HG03139 (cell line): ENCODE measurements around the gene ZNF503.
"Not testable (repeated sequence)": the region's sequence is repeated elsewhere in the genome, so short reads cannot be mapped to it uniquely, and the experiment has no call there.

ENCODE experiments used
- ATAC-seq: cut with Tn5 transposase; IDR thresholded peaks from one replicate; pipeline ENCODE4 v1.9.1; 2021; ENCODE audit not compliant: unreplicated experiment

The ZNF503 gene

DNA sequence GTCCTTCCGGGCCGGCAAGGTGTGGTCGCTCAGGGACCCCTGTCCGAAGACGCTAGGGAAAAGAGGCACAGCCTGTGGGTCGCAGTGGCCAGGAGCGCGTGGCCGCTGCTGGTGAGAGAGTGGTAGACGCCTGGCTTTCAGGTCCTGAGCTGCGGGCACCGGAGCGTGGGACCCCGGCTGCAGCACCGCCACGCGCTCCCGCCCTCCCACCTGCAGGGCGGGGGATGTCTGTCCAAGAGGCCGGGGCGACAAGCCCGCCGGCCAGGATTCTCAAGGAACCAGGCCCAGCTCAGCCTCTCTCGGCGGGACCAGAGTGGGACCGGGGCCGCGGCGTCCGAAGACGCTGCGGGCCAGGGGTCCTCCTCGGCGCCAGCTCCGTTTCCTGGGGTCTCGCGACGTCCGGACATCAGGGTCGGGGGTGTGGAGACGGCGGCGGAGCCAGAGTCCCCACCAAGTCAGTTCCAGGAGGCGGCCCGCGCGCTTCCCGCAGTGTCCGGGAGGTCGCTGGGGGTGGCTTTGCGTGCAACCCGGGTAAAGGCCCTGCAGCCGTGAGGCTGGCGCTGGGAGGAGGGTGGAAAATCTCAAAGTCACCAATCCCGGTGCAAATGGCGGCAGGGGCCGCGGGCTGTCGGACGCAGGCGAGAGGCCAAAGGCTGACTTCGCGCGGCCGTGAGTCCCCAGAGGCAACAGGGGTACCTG is 5.5 kb downstream of the ZNF503 start:
- no peak for ATAC-seq

DNA sequence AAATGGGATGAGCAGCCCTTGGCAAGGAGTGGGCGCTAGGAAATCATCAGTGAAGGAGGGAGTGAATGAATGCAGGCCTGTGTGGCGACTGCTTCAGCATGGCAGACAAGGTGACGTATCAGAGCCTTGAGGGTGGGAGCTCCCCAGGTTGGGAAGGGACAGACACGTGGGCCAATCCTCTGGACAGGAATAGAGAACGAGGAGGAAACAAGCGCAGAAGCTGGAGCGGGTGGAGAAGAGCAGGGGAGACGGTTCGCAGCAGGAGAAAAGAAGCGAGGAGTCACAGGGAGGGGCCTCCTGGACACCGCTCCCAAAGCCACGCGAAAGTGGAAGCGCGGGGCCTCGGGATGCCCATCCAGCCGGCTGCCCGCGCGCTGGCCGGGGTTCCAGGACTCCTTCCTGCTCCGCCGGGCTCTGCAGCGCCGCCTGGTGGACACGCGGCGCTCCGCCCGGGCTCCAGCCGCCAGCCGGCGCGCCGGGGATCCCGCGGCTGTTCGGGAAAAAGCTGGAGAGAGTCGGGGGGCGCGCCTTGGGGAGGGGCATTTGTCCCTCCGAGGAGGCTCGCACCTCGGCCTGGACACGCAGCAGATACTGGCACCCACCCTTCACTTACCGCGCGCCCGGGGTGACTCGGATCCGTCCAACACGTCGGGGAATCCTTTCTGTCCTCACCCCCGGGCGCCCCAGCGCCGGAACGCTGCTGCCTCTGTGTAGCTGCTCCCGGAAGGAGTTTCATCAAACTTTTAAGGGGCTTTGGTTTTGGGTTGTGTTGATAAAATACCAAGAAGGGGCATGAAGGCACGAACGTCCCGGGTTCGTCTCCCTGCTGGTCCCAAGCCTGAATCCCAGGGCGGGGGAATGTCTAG is 6.3 kb downstream of the ZNF503 start:
- no peak for ATAC-seq

DNA sequence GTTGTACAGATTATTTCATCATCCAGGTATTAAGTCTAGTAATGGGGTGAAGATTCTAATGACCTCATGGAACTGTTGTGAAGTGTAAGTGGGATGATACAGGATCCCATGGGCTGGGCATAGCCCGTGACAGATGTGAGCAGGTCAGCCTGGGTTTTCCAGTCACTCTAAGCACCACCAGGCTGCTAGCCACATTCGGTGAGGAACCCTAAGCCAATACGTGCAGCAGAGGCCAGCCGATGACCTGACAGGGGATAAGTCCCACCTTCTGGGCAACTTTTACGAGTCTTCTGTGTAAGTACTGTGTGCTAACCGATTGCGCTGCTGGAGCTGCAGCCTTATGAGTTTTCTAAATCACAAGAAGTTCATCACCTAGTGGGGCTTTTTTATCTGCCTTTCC is 7.3 kb downstream of the ZNF503 start:
- no peak for ATAC-seq

DNA sequence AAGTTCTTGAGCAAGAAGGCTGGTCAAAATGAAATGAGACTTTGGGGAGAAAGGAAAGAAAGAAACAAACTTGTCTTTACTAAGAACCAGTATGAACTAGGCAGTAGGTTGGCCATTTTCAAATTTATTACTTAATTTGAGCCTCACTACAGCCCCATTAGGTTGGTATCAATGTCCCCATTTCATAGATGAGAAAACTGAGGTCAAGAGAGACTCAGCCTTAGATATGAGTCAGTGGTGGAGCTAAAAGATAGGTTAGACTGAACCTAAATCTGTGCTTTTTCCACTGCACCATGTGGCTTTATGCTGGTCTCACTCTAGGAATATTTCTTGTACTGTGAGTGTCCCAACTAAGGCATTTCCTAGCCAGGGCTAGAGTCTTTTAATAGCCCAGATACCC is 8.8 kb downstream of the ZNF503 start:
- no peak for ATAC-seq

DNA sequence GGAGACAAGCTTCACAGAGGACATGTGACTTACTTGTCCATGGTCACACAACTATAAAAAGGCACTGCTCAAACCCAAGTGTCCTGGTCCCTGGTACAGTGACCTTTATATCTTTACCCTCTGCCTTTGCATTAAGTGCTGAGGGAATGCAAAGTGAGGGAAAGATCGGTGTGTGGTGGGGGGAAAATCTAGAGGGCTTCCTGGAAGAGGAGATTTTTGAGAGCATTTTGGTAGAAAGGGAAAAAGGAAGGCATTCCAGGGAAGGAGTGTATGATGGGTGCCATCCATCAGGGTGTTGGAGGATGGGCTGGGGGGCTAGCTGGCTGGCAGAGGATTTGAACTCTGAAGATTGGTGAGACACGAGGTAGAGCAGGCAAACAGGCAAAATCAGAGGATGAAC is 9.3 kb downstream of the ZNF503 start:
- ATAC-seq, result no peak

DNA sequence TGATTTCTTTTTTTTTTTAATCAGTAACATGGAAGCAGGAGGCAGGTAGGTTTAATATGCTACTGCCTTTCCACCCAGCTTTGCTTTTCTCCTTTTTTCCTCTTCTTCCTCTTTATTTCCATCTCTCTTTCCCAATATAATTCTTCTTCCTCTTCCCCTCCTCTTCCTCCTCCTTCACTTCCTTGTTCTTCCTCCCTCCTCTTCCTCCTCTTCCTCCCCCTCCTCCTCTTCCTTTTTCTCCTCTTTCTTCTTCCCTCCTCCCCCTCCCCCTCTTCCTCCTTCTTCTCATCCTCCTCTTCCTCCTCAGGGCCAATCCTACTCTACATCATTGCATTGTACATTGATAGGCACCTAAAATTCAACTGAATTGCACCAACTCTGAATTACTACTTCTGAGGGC is 11.4 kb downstream of the ZNF503 start:
- no peak for ATAC-seq

DNA sequence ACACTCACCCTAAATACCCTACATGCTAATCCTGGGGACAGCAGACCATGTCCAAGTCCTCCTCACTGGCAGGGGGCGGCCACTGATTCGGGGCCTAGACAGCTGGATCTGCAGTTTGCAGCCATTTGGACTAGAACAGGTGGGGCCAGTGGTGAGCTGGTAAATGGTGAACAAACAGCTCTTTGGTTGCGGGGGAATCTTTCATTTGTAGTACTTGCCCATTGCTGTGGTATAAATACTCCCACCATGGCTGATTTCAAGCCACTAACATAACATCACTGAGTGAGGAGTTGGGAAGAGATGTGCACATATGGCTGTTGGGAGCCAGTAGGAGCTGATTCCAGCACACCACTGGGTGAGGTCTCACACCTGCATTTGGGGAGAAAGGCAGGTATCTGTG is 13.5 kb downstream of the ZNF503 start:
- ATAC-seq, result no peak

DNA sequence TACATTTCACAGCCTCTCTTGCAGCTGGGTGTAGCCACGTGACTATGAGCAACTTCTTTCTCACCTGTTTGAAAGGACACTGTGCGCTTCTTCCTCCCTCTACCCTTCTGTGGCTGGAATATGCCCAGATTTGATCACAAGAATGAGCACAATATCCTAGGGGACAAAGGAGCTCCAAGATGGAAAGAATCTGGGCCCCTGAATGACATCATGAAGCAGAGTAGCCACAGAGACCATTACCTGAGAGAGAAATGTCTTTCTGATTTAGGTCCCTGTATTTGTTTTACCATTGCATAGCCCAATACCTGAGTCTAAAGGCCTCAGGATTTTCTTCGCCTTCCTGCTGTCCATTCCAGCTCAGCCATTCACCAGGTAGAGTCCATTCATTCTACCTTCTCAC is 15.4 kb downstream of the ZNF503 start:
- no peak for ATAC-seq

DNA sequence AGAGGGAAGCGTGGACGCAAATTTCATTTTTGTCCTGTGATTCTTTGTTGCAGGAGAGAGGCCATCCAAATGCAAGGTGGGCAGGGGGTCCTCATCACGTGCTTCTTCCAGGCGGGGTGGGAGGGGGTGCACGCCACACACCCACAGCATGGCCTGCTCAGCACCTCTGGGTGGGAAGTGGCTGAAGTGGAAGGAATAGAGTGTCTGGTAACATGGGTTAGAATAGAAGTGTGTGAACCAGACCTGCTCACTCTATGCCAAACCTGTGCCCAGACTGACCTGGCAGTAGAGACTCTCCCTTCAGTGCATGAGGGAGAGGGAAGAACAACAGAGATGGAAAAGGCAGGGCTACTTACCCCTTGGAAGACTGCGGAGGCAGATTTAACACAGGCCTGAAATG is 21.7 kb downstream of the ZNF503 start:
- no peak for ATAC-seq

DNA sequence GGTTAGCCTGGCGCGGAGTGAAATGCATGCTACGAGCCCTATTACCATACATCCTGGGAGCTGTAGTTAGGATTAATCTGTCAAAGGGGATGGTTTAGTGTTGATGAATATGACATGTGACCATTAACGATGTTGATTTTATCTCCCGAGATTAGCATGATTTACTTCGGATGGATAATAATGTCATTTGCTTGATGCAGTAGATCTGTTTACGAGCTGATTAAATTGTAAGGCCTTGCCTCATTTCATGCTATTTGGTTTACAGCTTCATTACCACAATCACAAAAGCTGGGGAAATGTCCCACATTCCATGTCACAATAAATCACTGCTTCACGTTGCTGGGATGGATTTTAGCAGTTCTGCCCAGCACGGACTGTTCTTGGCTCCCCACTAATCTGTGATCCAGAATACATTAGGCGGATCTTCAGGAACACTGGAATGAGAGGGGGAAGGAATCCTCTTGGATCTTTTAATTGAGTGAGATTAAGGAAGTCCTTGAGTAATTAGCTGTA is 22.3 kb downstream of the ZNF503 start:
- ATAC-seq, result no peak

DNA sequence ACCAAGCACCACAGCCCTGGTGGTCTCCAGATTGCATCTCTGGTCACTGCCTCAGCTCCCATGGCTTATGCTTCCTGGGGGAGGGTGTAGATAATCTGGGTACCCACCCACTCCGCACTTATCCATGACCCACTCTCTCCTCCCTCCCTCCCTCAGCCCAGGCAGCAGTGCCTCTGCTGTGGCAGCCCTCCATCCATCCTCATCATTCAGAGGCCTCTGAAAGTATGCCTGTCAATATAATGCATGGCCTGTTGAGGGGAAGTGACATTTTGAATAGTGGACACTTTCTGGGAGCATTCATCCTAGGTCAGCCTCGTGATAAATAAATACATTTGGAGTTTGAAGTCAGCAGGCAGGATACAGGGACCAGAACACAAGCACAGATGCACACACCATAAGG is 23.2 kb downstream of the ZNF503 start:
- no peak for ATAC-seq

DNA sequence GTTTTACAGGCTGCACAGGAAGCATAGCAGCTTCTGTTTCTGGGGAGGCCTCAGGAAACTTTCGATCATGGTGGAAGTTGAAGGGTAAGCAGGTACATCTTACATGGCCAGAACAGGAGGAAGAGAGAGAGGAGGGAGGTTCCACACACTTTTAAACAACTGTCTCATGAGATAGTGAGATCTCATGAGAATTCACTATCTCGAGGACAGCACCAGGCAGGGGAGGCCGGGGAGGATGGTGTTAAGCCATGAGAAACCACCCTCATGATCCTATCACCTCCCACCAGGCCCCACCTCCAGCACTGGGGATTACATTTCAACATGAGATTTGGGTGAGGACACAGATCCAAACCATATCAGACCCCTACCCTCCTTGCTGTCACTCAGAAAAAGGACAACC is 23.7 kb downstream of the ZNF503 start:
- no peak for ATAC-seq

DNA sequence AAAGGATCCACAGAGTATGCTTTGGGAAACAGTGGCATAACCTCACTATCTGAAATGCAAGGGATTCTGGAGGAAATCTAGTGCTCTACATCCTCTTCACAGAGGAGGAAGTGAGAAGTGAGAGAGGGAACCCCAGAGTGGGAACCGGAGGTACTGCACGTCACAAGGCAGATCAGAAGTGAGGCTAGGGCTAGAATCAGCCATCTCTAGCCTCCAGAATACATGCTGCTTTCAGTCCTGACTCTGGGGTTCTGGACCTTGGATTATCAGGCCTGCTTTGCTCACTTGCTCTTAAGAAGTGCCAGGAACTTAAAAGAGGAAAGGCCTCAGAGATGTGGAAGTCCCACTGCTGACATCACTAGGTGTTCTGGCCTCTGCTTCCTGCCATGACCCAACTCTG is 25.7 kb downstream of the ZNF503 start:
- ATAC-seq, result peak; percentile 85

DNA sequence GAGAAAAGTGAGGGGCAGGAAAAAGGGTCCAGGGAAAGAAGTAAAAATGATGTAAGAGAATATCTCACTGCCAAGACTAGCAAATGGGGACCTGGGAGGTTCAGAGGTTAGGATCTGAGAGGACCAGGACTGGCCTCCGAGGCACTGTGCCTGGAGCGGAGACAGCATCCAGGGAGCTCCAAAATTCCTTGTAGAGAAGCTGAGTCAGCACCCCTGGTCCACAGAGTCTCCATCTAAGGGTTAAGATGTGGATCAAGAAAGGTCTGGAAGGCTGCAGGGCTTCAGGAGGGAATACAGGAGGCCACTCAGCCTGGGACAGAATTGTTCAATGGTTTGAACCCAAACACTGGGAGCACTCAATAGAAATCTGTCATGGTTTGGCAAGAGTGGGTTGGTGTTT is 30.6 kb downstream of the ZNF503 start:
- ATAC-seq, result no peak

DNA sequence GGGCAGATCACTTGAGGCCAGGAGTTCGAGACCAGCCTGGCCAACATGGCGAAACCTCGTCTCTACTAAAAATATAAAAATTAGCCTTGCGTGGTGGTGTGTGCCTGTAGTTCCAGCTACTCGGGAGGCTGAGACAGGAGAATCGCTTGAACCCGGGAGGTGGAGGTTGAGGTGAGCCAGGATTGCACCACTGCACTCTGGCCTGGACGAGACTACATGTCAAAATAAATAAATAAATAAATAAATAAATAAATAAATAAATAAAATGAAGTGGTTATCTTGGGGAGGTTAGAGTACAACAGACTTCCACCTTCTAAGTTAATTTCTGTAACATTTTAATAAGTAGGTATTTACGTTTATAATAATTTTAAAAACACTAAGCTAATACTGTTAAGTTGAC is 31.7 kb downstream of the ZNF503 start:
- ATAC-seq, result not testable (repeated sequence)

DNA sequence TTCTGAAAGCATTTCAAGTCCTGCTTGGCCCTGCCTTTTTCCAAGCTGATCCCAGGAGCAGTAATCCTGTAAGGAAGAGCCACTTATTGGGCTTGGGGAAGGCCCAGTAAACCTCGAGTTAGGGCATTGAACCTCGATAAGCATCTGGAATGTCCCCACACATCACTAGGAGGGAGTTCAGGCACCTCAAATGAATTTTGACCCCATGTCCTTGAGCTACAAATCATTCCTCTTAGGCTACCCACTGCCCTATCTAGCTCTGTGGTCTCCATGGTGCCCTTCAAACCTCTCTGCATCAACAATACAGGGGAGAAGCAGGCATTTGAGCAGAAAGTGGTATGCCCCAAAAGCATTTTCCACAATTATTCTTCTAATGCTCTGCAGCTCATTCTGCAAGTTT is 33.7 kb downstream of the ZNF503 start:
- ATAC-seq, result no peak

DNA sequence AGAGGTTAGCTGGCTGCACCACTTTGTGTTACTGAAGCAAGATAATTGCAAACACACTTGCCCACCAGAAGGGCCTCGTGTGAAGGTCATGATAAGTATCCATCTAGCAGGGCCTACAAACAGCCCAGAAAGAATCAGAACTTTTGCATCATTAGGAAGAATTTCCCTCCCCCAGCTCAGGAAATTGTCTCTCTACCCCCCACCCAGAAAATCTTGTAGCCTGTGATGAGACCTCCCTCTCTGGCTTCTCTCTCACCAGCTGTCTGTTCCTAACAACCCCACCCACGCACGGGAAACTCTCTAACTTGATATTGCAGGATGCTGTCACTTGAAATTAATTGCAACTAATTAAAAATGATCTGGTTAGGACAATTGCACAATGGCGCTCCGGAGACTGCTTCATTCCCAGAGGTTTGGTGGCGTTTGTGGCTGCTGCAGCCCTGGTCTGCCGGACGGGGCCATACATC is 34.5 kb downstream of the ZNF503 start:
- ATAC-seq, result no peak

DNA sequence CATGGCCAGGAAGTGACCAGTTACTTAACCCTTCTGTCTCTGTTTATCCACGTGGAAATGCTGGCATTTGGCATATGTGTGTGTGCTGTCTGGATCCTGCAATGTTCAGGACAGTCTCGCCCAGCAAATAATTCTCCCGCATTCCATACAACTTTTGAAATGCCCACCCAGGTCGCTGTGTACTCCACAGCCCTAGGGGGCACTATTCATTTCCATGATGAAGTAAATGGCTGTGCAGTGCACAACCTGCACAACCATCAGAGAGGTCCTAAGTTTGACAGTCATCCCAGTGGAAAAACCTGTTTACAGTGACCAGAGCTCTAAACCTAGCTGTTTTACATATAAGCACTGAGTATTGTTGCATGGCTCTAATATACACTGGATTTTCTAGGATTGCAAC is 38.1 kb downstream of the ZNF503 start:
- ATAC-seq, result no peak

DNA sequence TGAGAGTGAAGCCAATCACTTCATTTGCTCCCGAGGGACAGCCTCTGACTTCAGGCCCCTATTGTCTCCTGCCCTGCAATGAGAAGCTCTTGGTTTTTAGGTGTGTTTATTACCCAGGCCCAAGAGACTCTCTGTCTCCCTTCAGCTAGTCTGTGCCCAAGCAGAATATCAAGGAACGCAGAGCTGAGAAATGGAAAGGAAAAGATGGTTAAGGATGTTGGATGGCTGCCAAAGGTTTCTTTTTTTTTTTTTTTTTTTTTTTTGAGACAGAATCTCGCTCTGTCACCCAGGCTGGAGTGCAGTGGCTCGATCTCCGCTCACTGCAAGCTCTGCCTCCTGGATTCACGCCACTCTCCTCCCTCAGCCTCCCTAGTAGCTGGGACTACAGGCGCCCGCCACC is 41.7 kb downstream of the ZNF503 start:
- not testable (repeated sequence) for ATAC-seq

DNA sequence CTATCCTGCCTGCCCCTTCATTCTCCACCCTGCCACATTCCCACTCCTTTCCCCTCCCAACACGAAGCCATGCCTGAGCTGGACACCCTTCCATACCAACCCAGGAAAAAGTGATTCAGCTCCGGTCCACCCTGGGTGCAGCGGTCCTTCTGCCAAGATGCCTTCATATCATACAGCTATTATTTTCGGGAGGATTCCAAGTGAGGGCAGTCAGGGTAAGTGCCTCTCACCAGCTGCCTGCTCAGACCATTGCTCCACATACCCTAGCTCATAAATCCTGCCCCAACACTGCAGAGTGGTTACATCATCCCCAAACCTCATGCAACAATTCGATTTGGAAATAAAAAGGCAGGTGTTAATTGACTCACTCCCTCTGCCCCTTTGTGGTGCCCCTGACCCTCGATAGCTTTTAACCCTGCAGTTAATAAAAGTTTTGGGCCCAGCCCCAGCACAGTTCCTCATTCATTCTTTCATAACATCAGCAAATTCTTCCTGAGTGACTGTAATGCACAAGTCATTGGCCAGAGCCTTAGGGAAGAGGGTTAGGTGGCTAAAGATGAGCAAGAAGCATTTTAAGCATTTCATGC is 42.6 kb downstream of the ZNF503 start:
- ATAC-seq, result no peak

DNA sequence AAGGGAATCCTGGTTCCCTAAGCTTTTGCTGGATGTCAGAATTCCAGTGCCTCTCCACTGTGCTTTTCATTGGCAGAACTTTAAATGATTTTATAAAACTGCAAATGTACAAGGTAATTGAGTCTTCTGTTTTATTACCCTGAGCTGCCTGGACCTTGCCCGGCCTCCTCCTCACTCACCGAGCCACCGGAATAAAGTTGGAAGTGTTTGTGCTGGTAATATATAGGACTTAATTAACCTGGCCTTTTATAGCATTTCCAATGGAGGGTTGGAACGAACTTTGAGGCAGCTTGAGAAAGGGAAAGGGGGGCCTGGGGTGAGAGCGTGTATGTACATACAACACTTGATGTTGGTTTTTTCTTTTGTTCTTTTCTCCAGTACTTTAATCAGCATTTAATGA is 43.4 kb downstream of the ZNF503 start:
- no peak for ATAC-seq

DNA sequence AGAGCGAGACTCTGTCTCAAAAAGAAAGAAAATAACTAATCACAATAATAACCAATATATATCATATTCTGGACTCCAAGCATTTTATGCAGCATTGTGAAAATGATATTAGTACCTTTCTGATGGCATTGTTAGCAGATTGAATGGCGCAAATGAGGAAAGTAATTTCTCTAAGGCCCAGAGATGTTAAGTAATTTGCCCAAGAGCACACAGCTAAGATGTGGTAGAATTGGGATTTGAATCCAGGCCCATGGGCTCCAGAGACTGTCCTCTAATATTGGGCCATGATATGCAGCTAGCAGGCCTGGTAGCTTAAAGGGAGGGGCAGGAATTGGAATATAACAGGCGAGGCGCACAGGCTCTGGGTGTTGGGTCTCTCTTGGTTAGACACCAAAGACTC is 44.1 kb downstream of the ZNF503 start:
- no peak for ATAC-seq
